ENCODE data around the gene GCHFR.

- TF ChIP-seq ZNF140 (tag by site-specific recombination; IDR thresholded peaks at IDR 0.05) = no peak
- TF ChIP-seq, protein P1, sequence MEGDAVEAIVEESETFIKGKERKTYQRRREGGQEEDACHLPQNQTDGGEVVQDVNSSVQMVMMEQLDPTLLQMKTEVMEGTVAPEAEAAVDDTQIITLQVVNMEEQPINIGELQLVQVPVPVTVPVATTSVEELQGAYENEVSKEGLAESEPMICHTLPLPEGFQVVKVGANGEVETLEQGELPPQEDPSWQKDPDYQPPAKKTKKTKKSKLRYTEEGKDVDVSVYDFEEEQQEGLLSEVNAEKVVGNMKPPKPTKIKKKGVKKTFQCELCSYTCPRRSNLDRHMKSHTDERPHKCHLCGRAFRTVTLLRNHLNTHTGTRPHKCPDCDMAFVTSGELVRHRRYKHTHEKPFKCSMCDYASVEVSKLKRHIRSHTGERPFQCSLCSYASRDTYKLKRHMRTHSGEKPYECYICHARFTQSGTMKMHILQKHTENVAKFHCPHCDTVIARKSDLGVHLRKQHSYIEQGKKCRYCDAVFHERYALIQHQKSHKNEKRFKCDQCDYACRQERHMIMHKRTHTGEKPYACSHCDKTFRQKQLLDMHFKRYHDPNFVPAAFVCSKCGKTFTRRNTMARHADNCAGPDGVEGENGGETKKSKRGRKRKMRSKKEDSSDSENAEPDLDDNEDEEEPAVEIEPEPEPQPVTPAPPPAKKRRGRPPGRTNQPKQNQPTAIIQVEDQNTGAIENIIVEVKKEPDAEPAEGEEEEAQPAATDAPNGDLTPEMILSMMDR (tag by site-specific recombination; IDR thresholded peaks at IDR 0.05) = no peak
- no peak for TF ChIP-seq GLIS2 (tag by site-specific recombination; IDR thresholded peaks at IDR 0.05)
- no peak for TF ChIP-seq MZF1 (tag by site-specific recombination; IDR thresholded peaks at IDR 0.05; ENCODE audit: borderline replicate concordance)
- TF ChIP-seq ZBTB17 (tag by site-specific recombination; IDR thresholded peaks at IDR 0.05) = no peak
- no peak for TF ChIP-seq ZNF423 (tag by site-specific recombination; IDR thresholded peaks at IDR 0.05)
Measured at GRCh38 chr15:40785164-40785563, 21.3 kb downstream of the GCHFR start.

All from HEK293 (cell line).